Activated T-cell treated with anti-CD3 and anti-CD28 coated beads, Interleukin-2, amount 50 U/mL, for 72 hours (primary cell): ENCODE measurements around the gene GPALPP1. TPM values are rescaled to one million over a fixed set of nuclear protein-coding genes. Genes with fewer than 3 reads are reported as not detected.
"Not testable (repeated sequence)": the region's sequence is repeated elsewhere in the genome, so short reads cannot be mapped to it uniquely, and the experiment has no call there.

ENCODE experiments used
- ATAC-seq, 2 donors: fragments of 150-1000 bp; cut with Tn5 transposase; replicated peaks in 1 of 2; 2 replicates each; pipeline ENCODE4 v1.10.0; 2021; ENCODE audit warnings: moderate library complexity in 2 of 2, mild to moderate bottlenecking in 1 of 2
- DNase-seq, 2 donors: peaks; one replicate each; pipeline ENCODE4 v3.0.0; 2021 to 2022; ENCODE audit warnings: mixed read lengths in 1 of 2
- H3K27ac Mint-ChIP-seq: one replicate; pipeline ENCODE4 v1.8.0; 2022; ENCODE audit warnings: mild to moderate bottlenecking, moderate library complexity, mixed read lengths
- H3K27me3 Mint-ChIP-seq: one replicate; pipeline ENCODE4 v1.8.0; 2022; ENCODE audit warnings: low read depth, mixed read lengths
- H3K36me3 Mint-ChIP-seq, 2 donors: one replicate each; pipeline ENCODE4 v1.8.0; 2022; ENCODE audit warnings: mixed read lengths in 2 of 2, mild to moderate bottlenecking in 1 of 2; ENCODE audit not compliant: insufficient read depth in 2 of 2
- H3K4me1 Mint-ChIP-seq: one replicate; pipeline ENCODE4 v1.8.0; 2022; ENCODE audit warnings: low read depth, mixed read lengths
- H3K4me3 Mint-ChIP-seq, 2 donors: one replicate each; pipeline ENCODE4 v1.8.0; 2022; ENCODE audit warnings: mild to moderate bottlenecking in 2 of 2, mixed read lengths in 2 of 2, moderate library complexity in 2 of 2
- H3K9me3 Mint-ChIP-seq, 2 donors: one replicate each; pipeline ENCODE4 v1.8.0; 2022; ENCODE audit warnings: mixed read lengths in 2 of 2
- total RNA-seq, 2 donors: library from RNA; stranded (reverse); gene quantifications; one replicate each; pipeline ENCODE4 v1.2.3, GENCODE V29; 2022

GPALPP1 gene, protein sequence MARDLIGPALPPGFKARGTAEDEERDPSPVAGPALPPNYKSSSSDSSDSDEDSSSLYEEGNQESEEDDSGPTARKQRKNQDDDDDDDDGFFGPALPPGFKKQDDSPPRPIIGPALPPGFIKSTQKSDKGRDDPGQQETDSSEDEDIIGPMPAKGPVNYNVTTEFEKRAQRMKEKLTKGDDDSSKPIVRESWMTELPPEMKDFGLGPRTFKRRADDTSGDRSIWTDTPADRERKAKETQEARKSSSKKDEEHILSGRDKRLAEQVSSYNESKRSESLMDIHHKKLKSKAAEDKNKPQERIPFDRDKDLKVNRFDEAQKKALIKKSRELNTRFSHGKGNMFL
- 10 to 100 TPM; 34.4 to 35.7 TPM for total RNA-seq

DNA sequence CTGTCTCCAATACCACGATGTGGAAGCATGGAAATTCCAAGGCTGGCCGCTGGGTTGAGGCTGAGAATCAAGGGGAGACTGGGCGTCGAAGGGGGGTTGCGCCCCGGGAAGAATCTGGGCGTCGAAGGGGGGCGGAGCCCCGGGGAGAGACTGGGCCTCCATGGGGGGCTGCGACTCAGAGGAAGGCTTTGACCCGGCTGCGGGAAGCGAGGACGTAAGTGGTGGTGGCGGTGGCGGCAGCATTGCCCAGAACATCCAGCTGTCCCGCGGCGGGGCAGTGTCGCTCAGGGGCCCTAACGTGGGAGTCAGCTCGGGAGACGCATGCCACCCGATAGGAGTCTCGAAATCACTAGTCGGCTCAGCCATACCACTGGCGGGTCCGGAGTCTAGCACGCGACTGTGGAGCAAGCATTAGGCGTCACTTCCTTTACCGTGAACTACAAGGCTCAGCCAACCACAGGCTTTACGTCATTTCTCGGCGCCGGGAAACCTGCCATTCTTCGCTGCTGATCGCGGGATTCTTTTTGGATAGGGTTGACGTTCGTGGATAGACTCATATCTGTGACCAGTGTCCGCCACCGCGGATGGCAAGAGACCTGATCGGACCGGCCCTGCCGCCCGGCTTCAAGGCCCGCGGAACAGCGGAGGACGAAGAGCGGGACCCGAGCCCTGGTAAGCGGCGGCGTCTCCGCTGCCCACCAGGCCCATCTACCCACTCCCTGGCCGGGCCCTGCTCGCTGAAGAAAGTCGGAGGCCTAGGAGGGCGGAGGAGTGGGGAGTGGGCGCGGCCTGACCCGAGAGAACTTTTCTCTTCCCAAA, at the start of gene GPALPP1, which contains the start of gene NUFIP1:
TSS of gene GPALPP1 (plus strand) at position 468 of the 819 bp plus-strand sequence. CDS start at position 585, 117 bp downstream.
TSS of gene NUFIP1 (minus strand) at position 401 of the 819 bp plus-strand sequence. CDS start at position 366, 35 bp downstream.
- H3K4me1 Mint-ChIP-seq: peaks cover 69% of the 10 kb centered on the region
- H3K9me3 Mint-ChIP-seq: no peaks in the 10 kb centered on the region
- H3K4me3 Mint-ChIP-seq: peak within 1 kb of the TSS; percentile 96 to 99
- peak; percentile 100 for ATAC-seq
- peak within 1 kb of the TSS; percentile 99 for H3K27ac Mint-ChIP-seq
- no peaks in the 10 kb centered on the region for H3K27me3 Mint-ChIP-seq
- H3K36me3 Mint-ChIP-seq: peaks cover 0 to 14% of the 10 kb centered on the region in 2 donors
- DNase-seq: peak; percentile 92 to 93

DNA sequence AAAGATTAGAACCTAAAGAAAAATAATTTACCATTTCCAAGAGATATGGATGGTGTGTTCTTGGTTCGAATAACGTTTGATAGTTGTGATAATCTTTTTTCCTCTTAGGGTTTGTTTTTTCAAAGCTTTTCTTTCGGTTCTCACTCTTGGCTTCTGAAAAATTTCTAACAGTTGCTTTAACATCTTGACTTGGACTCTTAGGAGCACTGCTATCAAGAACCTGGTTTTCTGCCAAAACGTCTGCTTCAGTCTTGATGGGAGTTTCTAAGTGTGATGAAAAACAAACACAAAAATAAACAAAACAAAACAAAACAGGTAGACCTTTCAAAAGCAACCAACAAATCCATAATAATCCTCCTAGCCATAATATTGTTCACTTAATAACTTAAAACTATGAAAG, 45.9 kb upstream of the GPALPP1 start:
- H3K4me3 Mint-ChIP-seq, H3K36me3 Mint-ChIP-seq, H3K4me1 Mint-ChIP-seq, DNase-seq, H3K27ac Mint-ChIP-seq, H3K9me3 Mint-ChIP-seq, ATAC-seq, H3K27me3 Mint-ChIP-seq: not testable (repeated sequence)

- no peak overlapping the region for H3K27ac Mint-ChIP-seq
- H3K4me3 Mint-ChIP-seq: no peak overlapping the region
- H3K36me3 Mint-ChIP-seq: peaks cover 0 to 5% of the 10 kb centered on the region in 2 donors
- ATAC-seq (no peak), DNase-seq (no peak)
- no peaks in the 10 kb centered on the region for H3K27me3 Mint-ChIP-seq
- no peaks in the 10 kb centered on the region for H3K4me1 Mint-ChIP-seq
- H3K9me3 Mint-ChIP-seq: no peaks in the 10 kb centered on the region
Measured at GRCh38 chr13:44951184-44951583, 38.2 kb upstream of the GPALPP1 start.

DNA sequence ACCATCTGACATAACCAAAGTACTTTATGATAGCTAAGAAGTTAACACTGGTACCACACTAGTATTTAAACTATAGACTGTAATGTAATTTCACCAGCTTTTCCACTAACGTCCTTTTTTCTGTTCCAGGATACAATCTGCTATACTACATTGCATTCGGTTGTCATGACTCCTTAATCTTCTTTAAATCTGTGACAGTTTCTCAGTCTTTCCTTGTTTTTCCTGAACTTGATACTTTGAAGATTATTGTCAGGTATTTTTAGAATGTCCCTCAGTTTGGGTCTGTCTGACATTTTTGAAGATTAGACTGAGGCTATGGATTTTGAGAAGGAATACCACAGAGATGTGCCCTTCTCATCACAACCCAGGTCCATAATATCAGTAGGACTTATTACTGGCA, 36.7 kb upstream of the GPALPP1 start:
- no peaks in the 10 kb centered on the region for H3K4me1 Mint-ChIP-seq
- no peaks in the 10 kb centered on the region for H3K27me3 Mint-ChIP-seq
- H3K36me3 Mint-ChIP-seq: peaks cover 0 to 5% of the 10 kb centered on the region in 2 donors
- no peaks in the 10 kb centered on the region for H3K9me3 Mint-ChIP-seq
- ATAC-seq: no peak
- H3K4me3 Mint-ChIP-seq: no peak overlapping the region
- no peak for DNase-seq
- H3K27ac Mint-ChIP-seq: no peak overlapping the region

- Mint-ChIP-seq H3K27ac (no peak overlapping the region), H3K36me3 (peaks cover 0 to 4% of the 10 kb centered on the region in 2 donors), H3K9me3 (no peaks in the 10 kb centered on the region), H3K27me3 (no peaks in the 10 kb centered on the region), H3K4me3 (no peak overlapping the region), H3K4me1 (no peaks in the 10 kb centered on the region)
- no peak for DNase-seq
- no peak for ATAC-seq
Measured at GRCh38 chr13:44954224-44954623, 35.1 kb upstream of the GPALPP1 start.

DNA sequence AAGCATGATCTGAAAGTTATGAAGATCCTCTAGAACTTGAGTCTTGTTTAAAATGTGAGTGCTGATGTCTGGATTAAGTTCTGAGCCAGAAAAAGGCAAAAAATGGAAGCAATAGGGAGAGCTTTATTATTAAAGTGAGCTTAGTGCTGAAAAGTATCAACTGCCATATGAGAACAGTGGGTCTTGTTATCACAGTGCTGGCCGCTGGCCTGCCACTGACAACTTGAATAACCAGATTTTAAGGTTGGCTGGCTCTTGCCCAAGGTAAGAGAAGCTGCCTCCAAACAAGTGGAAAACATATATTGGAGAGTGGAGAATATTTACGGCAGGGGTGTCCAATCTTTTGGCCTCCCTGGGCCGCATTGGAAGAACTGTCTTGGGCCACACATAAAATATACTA, 33.9 kb upstream of the GPALPP1 start:
- no peaks in the 10 kb centered on the region for H3K4me1 Mint-ChIP-seq

DNA sequence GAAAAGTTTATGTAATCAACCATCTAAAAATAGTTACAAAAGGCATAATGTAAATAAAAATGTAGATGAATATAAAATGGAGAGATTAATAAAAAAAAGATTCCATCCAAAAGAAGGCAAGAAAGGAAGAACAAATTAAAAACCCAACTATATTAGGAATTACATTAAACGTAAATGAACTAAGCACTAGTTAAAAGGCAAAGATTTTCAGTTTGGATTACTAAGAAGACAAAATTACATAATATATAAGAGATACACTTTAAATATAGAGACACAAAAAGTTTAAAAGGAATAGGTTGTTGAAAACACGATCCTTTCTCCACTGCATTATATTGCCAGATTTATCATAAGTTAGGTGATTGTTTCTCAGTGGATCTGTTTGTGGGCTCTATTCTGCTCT, 27.3 kb upstream of the GPALPP1 start:
- ATAC-seq: no peak
- peaks cover 22 to 46% of the 10 kb centered on the region in 2 donors for H3K36me3 Mint-ChIP-seq

More for the DNA sequence above, 33.9 kb upstream of the GPALPP1 start:
- Mint-ChIP-seq H3K4me3 (no peak overlapping the region), H3K27me3 (no peaks in the 10 kb centered on the region), H3K36me3 (peaks cover 0 to 4% of the 10 kb centered on the region in 2 donors), H3K9me3 (no peaks in the 10 kb centered on the region), H3K27ac (no peak overlapping the region)
- ATAC-seq: no peak
- DNase-seq: no peak

DNA sequence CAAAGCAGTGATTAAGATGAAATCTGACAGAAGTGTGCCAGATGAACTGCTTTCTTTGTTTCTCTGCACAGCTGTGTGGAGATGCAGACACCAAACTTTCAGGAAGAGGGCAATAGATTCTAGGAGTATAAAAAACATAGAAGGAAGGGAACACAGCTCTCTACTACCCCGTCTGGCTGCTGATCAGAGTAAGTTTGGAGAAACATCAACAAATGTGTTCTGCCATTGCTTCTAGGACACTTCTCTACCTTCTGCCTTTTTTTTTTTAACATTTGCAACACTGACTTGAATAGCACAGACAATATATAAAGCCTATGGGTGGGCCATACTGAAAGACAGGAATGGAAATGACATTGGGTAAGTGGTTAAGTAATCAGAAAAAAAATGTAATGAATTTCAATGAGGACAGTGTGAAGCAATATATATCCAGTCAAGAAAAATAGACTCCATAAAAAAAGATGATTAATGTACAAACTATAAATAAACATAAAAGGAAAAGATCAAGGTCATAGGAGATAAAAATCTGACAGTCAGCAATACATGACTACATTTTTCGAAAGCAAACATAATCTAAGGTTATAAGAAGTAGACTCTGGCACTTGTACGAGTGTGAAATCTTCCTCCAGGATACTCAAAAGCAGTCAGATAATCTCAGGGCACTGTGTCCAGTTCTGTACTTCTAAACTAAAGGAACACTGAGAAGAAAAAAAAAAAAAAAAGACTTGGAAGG, 21.5 kb upstream of the GPALPP1 start:
- peaks cover 0 to 4% of the 10 kb centered on the region in 2 donors for H3K9me3 Mint-ChIP-seq
- peaks cover 6% of the 10 kb centered on the region for H3K4me1 Mint-ChIP-seq
- no peak for ATAC-seq
- H3K27ac Mint-ChIP-seq: peak overlapping the region; percentile 69
- peaks cover 17 to 34% of the 10 kb centered on the region in 2 donors for H3K36me3 Mint-ChIP-seq
- no peaks in the 10 kb centered on the region for H3K27me3 Mint-ChIP-seq
- no peak for DNase-seq
- H3K4me3 Mint-ChIP-seq: no peak overlapping the region

More for the DNA sequence above, 27.3 kb upstream of the GPALPP1 start:
- no peak overlapping the region for H3K27ac Mint-ChIP-seq
- H3K27me3 Mint-ChIP-seq: no peaks in the 10 kb centered on the region
- no peak for DNase-seq
- H3K9me3 Mint-ChIP-seq: peaks cover 7 to 9% of the 10 kb centered on the region in 2 donors
- H3K4me1 Mint-ChIP-seq: no peaks in the 10 kb centered on the region
- no peak overlapping the region for H3K4me3 Mint-ChIP-seq

- H3K4me3 Mint-ChIP-seq: no peak overlapping the region
- peaks cover 6% of the 10 kb centered on the region for H3K4me1 Mint-ChIP-seq
Measured at GRCh38 chr13:44968434-44968815, 20.9 kb upstream of the GPALPP1 start.

GRCh38 chr13:44969551-44970484, 19.5 kb upstream of the GPALPP1 start:
- Mint-ChIP-seq H3K4me3 (no peak overlapping the region), H3K36me3 (peaks cover 7 to 14% of the 10 kb centered on the region in 2 donors), H3K9me3 (no peaks in the 10 kb centered on the region), H3K27ac (no peak overlapping the region), H3K27me3 (no peaks in the 10 kb centered on the region), H3K4me1 (peaks cover 6% of the 10 kb centered on the region)
- no peak for ATAC-seq
- DNase-seq: no peak

More at GRCh38 chr13:44968434-44968815, 20.9 kb upstream of the GPALPP1 start:
- no peak overlapping the region for H3K27ac Mint-ChIP-seq
- DNase-seq: no peak
- no peaks in the 10 kb centered on the region for H3K27me3 Mint-ChIP-seq
- H3K36me3 Mint-ChIP-seq: peaks cover 13 to 28% of the 10 kb centered on the region in 2 donors
- no peak for ATAC-seq
- peaks cover 0 to 4% of the 10 kb centered on the region in 2 donors for H3K9me3 Mint-ChIP-seq

DNA sequence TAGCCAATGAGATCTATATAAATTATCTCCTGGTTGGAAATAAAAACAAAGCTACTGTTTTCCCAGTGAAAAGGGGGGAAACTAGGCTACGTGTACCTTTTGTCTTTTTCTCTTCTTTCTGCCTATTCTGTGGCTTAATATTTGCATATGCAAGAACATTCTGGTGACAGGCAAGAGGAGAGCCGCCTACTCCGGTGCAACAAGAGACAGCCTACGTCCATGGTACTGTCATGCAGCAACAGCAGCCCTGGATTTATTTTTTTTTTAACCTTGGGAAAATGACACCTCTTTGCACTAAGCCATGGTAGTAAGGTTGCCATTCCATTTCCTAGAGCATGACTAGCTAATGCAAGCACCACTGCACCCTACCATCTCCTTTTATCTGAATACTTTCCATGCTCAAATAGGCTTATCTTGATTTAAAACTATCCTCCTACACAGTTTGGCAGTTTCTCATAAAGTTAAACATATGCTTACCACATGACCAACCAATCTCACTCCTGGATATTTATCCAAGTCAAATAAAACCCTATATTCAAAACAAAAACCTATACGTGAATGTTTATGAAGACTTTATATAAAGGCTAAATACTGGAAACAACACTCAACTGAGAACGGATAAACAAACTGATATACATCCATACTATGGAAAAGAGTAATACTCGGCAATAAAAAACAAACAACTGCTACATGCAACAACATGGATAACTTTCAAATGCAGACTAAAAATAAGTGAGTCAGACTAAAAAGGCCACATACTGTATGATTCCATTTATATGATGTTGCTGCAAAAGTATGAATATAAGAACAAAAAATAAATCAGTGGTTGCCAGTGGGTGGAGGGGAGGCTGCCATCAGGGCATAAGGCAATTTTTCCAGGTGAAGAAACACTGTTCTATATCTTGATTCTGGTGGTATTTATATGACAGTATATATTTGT, 17.4 kb upstream of the GPALPP1 start:
- Mint-ChIP-seq H3K4me1 (peaks cover 6% of the 10 kb centered on the region), H3K4me3 (no peak overlapping the region), H3K9me3 (no peaks in the 10 kb centered on the region), H3K27ac (no peak overlapping the region), H3K36me3 (peaks cover 2 to 3% of the 10 kb centered on the region in 2 donors), H3K27me3 (no peaks in the 10 kb centered on the region)
- DNase-seq (no peak), ATAC-seq (no peak)
